GM12878 (cell line): ENCODE measurements around the gene RALGAPB. TPM values are rescaled to one million over a fixed set of nuclear protein-coding genes. Genes with fewer than 3 reads are reported as not detected.

Source experiments
- ATAC-seq: fragments of 200-7000 bp; cut with Tn5 transposase; 3 replicates; pipeline ENCODE4 v1.9.1; 2020; ENCODE audit warnings: mild to moderate bottlenecking, moderate library complexity
- BruUV-seq: library from RNA; stranded (reverse); fragments of 400-500 nt; replicated peaks from 2 replicates; lab custom pipeline; 2021; lab: Mats Ljungman, UMichigan
- CTCF ChIA-PET: fragments of 300-600 bp; sonication (Branson Sonifier 250); formaldehyde crosslinking; extraction: SDS; loops from one replicate; lab custom pipeline; 2021; ENCODE audit warnings: inconsistent platforms; lab: Yijun Ruan, JAX
- POLR2A ChIA-PET: fragments of 350-600 bp; formaldehyde crosslinking; extraction: SDS; loops from one replicate; lab custom pipeline; 2021; ENCODE audit warnings: inconsistent platforms; lab: Charles Lee
- RAD21 ChIA-PET: fragments of 300-600 bp; sonication (Branson Sonifier 250); formaldehyde crosslinking; loops from one replicate; lab custom pipeline; 2023; ENCODE audit warnings: antibody characterized with exemption; ENCODE audit not compliant: unreplicated experiment; lab: Charles Lee
- SMC1A ChIA-PET: fragments of 300-600 bp; sonication (Branson Sonifier 250); formaldehyde crosslinking; loops from one replicate; lab custom pipeline; 2023; ENCODE audit not compliant: unreplicated experiment, uncharacterized antibody; lab: Charles Lee
- DNase-seq: peaks from one replicate; pipeline ENCODE4 v3.0.0-alpha.2; 2011; ENCODE audit warnings: low read depth, low spot score
- FAIRE-seq: peaks from 3 replicates; lab custom pipeline; 2011; peaks lifted over from hg19 to GRCh38; lab: Jason Lieb, UNC
- H2AFZ ChIP-seq: 2 replicates; pipeline ENCODE4 v1.6.0; 2011; ENCODE audit warnings: low read depth, low read length, control low read depth; ENCODE audit not compliant: control insufficient read depth
- H3K27ac ChIP-seq: 2 replicates; pipeline ENCODE4 v1.5.1; 2011; ENCODE audit warnings: control low read depth; ENCODE audit not compliant: control insufficient read depth, insufficient read depth
- H3K27me3 ChIP-seq, 2 experiments: replicated peaks in 1 of 2; 2 replicates each; pipeline versions ENCODE4 v1.6.0 to v1.6.1; 2011; ENCODE audit warnings: low read length in 1 of 2; ENCODE audit not compliant: control insufficient read depth in 2 of 2, insufficient read depth in 2 of 2
- H3K36me3 ChIP-seq, 2 experiments: 2 replicates each; pipeline ENCODE4 v1.5.1; 2011; ENCODE audit warnings: low read length in 1 of 2; ENCODE audit not compliant: control insufficient read depth in 2 of 2, insufficient read depth in 2 of 2
- H3K4me1 ChIP-seq: 2 replicates; pipeline ENCODE4 v1.6.1; 2011; ENCODE audit warnings: mild to moderate bottlenecking, low read length, moderate library complexity, mixed read lengths; ENCODE audit not compliant: control insufficient read depth, insufficient read depth
- H3K4me2 ChIP-seq: 2 replicates; pipeline ENCODE4 v1.6.0; 2011; ENCODE audit warnings: control low read depth; ENCODE audit not compliant: control insufficient read depth, insufficient read depth
- H3K4me3 ChIP-seq: fragments of 200-600 bp; sonication (generic); 2 replicates; pipeline ENCODE4 v1.5.1; 2016
- H3K79me2 ChIP-seq: 2 replicates; pipeline ENCODE4 v1.6.0; 2011; ENCODE audit warnings: low read length; ENCODE audit not compliant: control insufficient read depth, insufficient read depth
- H3K9ac ChIP-seq: 2 replicates; pipeline ENCODE4 v1.8.0; 2011; ENCODE audit warnings: low read length, control low read depth, mixed read lengths; ENCODE audit not compliant: control insufficient read depth, insufficient read depth
- H3K9me3 ChIP-seq: replicated peaks from 3 replicates; pipeline ENCODE4 v1.5.1; 2011; ENCODE audit warnings: mild to moderate bottlenecking, low read length; ENCODE audit not compliant: control insufficient read depth, insufficient read depth
- H4K20me1 ChIP-seq: 2 replicates; pipeline ENCODE4 v1.6.0; 2011; ENCODE audit not compliant: control insufficient read depth, insufficient read depth
- EP300 ChIP-seq, 2 experiments: fragments of 150-350 bp in 1 of 2; IDR thresholded peaks; 2 replicates each; pipeline ENCODE4 v1.6.1; 2011 to 2012; ENCODE audit warnings: low read depth in 2 of 2, low read length in 2 of 2, borderline replicate concordance in 1 of 2, improper control_type of control experiment in 1 of 2, inconsistent platforms in 1 of 2; ENCODE audit not compliant: control insufficient read depth in 1 of 2
- EZH2 ChIP-seq: IDR thresholded peaks from 2 replicates; pipeline ENCODE4 v1.6.1; 2012; ENCODE audit warnings: low read depth, mild to moderate bottlenecking, control low read depth, inconsistent platforms, low read length, borderline replicate concordance; ENCODE audit not compliant: control insufficient read depth
- IKZF1 ChIP-seq: fragments of 450-650 bp; conservative IDR thresholded peaks from 2 replicates; pipeline ENCODE4 v1.6.1; 2017; ENCODE audit warnings: antibody characterized with exemption, mild to moderate bottlenecking
- IRF5 ChIP-seq: fragments of 450-650 bp; IDR thresholded peaks from 2 replicates; pipeline ENCODE4 v1.6.1; 2017; ENCODE audit warnings: borderline replicate concordance
- NR2F1 ChIP-seq: fragments of 450-650 bp; conservative IDR thresholded peaks from 2 replicates; pipeline ENCODE4 v1.6.1; 2017; ENCODE audit warnings: mild to moderate bottlenecking
- POLR2AphosphoS2 ChIP-seq: IDR thresholded peaks from 2 replicates; pipeline ENCODE4 v1.6.1; 2011; ENCODE audit warnings: low read depth, mild to moderate bottlenecking, low read length, improper control_type of control experiment, moderate library complexity
- POU2F2 ChIP-seq: IDR thresholded peaks from 3 replicates; pipeline ENCODE4 v1.6.1; 2011; ENCODE audit warnings: low read depth, mild to moderate bottlenecking, low read length, borderline replicate concordance
- REST ChIP-seq: IDR thresholded peaks from 2 replicates; pipeline ENCODE4 v1.6.1; 2012; ENCODE audit warnings: mild to moderate bottlenecking, low read depth, low read length
- SREBF2 ChIP-seq: IDR thresholded peaks from 2 replicates; pipeline ENCODE4 v1.6.1; 2012; ENCODE audit warnings: mild to moderate bottlenecking, low read length
- WGBS: methylation state at CpG from one replicate; pipeline ENCODE4 v1.1.6; 2016; ENCODE audit warnings: low lambda C conversion rate; ENCODE audit not compliant: insufficient replicate concordance, insufficient coverage; ENCODE audit errors: missing lambda C conversion rate; 5-methylcytosine and 5-hydroxymethylcytosine counted together
- in situ Hi-C: fragments of 300-500 bp; cut with MboI; formaldehyde crosslinking; loops from 9 replicates; pipeline ENCODE4 v1.14.3; 2018; ENCODE audit warnings: mixed read lengths
- intact Hi-C: fragments of 100-400 bp; cut with micrococcal nuclease; formaldehyde crosslinking; loops from one replicate; pipeline ENCODE4 v1.14.2; 2022; ENCODE audit not compliant: unreplicated experiment
- polyA plus RNA-seq, 11 experiments: library from polyadenylated mRNA; depleted of rRNA in 4 of 11; unstranded in 6 of 11; stranded (reverse) in 5 of 11; fragments of >200 nt; fragmentation: Nextera tagmentation in 4 of 11; fragmentation: Illumina TruSeq in 1 of 11; extraction: Ambion mirVana in 4 of 11; extraction: Trizol in 1 of 11; gene quantifications; 1 replicate in 1 of 11; 2 replicates in 10 of 11; pipeline versions ENCODE4 v1.2.1 to v1.2.3, GENCODE V29; 2011 to 2016; ENCODE audit warnings: inconsistent platforms in 2 of 11, missing spikeins in 2 of 11, low read depth in 1 of 11
- total RNA-seq, 4 experiments: library from RNA; depleted of rRNA in 3 of 4; stranded (reverse); fragments of >200 nt in 3 of 4; fragmentation: Illumina TruSeq in 1 of 4; extraction: Trizol in 1 of 4; gene quantifications; 2 replicates each; pipeline versions ENCODE4 v1.2.1 to v1.2.3, GENCODE V29; 2013 to 2021
- TF ChIP-seq, protein P1 (sequence below): IDR thresholded peaks from 2 replicates; pipeline ENCODE4 v1.6.1; 2011; ENCODE audit warnings: low read depth, low read length, improper control_type of control experiment, borderline replicate concordance

Gene RALGAPB
- total and polyA plus RNA-seq, 10 of the 15 experiments (the other 5 are each of a cell fraction or from before 2014, with no cell fraction given), result 3.7 to 23.2 (median 15.5) TPM

DNA sequence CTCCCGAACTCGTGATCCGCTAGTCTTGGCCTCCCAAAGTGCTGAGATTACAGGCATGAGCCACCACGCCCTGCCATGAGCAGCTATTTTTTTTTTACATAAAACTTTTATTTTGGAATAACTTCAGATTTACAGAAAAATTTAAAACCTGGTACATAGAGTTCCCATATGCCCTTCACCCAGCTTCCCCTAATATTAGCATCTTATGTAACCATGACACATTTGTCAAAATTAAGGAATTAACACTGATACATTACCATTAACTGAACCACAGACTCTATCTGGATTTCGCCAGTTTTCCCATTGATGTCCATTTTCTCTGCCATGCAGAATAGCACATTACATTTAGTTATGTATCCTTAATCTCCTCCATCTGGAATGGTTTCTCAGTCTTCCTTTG is 14.3 kb upstream of the RALGAPB start:
- in situ Hi-C loops (no loop called here), intact Hi-C loops (no loop called here)
- Histone ChIP-seq H4K20me1 (no peaks in the 10 kb centered on the region), H3K4me1 (peaks cover 10% of the 10 kb centered on the region), H3K4me3 (no peak overlapping the region), H3K27ac (no peak overlapping the region), H3K27me3 (no peaks in the 10 kb centered on the region), H3K9ac (no peak overlapping the region), H3K79me2 (no peaks in the 10 kb centered on the region), H3K4me2 (no peak overlapping the region), H3K9me3 (no peaks in the 10 kb centered on the region), H2AFZ (no peak overlapping the region), H3K36me3 (no peaks in the 10 kb centered on the region)
- ChIA-PET RAD21 (no interaction called here), CTCF (interaction anchor here (0.8 to 1.9 kb wide), 5 partner anchors 11 to 74 kb away, joined by 3 to 5 read pairs (median 3); partner anchors contain the start of gene RALGAPB), POLR2A (no interaction called here), SMC1A (no interaction called here)
- no peak for TF ChIP-seq IKZF1
- TF ChIP-seq POLR2AphosphoS2, result no peak
- no peak for TF ChIP-seq SREBF2
- TF ChIP-seq EZH2, result no peak
- no peak for TF ChIP-seq POU2F2
- TF ChIP-seq EP300 (IDR thresholded peaks at IDR 0.05; ENCODE audit: borderline replicate concordance in 1 of 2, control insufficient read depth in 1 of 2, low read depth in 2 of 2, low read length in 2 of 2), result no peak
- DNase-seq (no peak), ATAC-seq (no peak), FAIRE-seq (no peak)
- BruUV-seq, result no TSS peak
- WGBS, result 88% methylated on average over 5 of the region's 5 CpGs

DNA sequence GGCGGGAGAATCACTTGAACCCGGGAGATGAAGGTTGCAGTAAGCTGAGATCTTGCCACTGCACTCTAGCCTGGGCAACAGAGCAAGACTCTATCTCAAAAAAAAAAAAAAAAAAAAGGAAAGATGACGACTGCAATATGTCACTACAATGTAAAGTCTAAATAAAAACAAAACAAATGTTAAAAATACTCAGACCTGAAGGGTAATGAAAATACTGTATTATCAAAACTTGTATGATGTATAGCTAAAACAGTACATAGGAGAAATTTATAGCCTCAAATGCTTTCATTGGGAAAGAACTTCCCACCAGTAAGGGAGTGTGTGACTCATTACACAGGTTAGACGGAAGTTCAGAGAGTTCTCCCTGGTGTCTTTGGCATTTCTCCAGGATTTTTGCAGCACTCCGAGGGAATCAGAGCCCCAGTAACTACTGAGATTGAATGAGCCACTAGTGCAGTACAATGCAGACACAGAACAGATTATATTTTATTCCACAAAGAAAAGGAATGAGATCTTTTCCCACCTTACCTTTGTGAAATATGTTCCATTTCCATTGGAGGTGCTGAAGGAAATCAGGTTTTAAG is 12.5 kb upstream of the RALGAPB start:
- ChIA-PET POLR2A (no interaction called here), SMC1A (no interaction called here), CTCF (no interaction called here), RAD21 (no interaction called here)
- no peak overlapping the region for H3K27ac ChIP-seq
- FAIRE-seq, result no peak
- WGBS, result 24% methylated on average over 4 of the region's 5 CpGs
- no peaks in the 10 kb centered on the region for H3K36me3 ChIP-seq
- no peaks in the 10 kb centered on the region for H3K4me1 ChIP-seq
- no peak overlapping the region for H3K4me2 ChIP-seq
- intact Hi-C loops (no loop called here), in situ Hi-C loops (no loop called here)
- no peak for ATAC-seq
- DNase-seq, result no peak
- no peaks in the 10 kb centered on the region for H3K9me3 ChIP-seq
- H3K27me3 ChIP-seq, result no peaks in the 10 kb centered on the region
- no peaks in the 10 kb centered on the region for H4K20me1 ChIP-seq
- no peak overlapping the region for H2AFZ ChIP-seq
- BruUV-seq, result no TSS peak
- H3K4me3 ChIP-seq, result no peak overlapping the region
- H3K9ac ChIP-seq, result no peak overlapping the region
- H3K79me2 ChIP-seq, result no peaks in the 10 kb centered on the region
- TF ChIP-seq IRF5 (no peak), NR2F1 (no peak), REST (no peak)
- TF ChIP-seq, protein P1, sequence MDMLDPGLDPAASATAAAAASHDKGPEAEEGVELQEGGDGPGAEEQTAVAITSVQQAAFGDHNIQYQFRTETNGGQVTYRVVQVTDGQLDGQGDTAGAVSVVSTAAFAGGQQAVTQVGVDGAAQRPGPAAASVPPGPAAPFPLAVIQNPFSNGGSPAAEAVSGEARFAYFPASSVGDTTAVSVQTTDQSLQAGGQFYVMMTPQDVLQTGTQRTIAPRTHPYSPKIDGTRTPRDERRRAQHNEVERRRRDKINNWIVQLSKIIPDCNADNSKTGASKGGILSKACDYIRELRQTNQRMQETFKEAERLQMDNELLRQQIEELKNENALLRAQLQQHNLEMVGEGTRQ, result no peak
